ENCODE data around the gene WIPF2. TPM values are rescaled to one million over a fixed set of nuclear protein-coding genes. Genes with fewer than 3 reads are reported as not detected.

The WIPF2 gene
- total and polyA plus RNA-seq, 2 donors (not counting 3 experiments of a cell fraction or from before 2014, with no cell fraction given): 8.4 to 30.4 TPM

- FAIRE-seq (no peak), DNase-seq (ENCODE audit: low read depth, low spot score) (no peak)
- Histone ChIP-seq H3K4me3 (replicated peaks in 1 of 3; ENCODE audit: insufficient read depth in 1 of 3, low read depth in 1 of 3, low read length in 3 of 3) (no peak overlapping the region), H3K9me3 (replicated peaks; ENCODE audit: control insufficient read depth, insufficient read depth, low read length) (no peaks in the 10 kb centered on the region), H3K4me2 (ENCODE audit: insufficient read depth, low read length) (no peak overlapping the region), H3K9ac (replicated peaks; ENCODE audit: extremely low read depth, insufficient read depth, low read length) (no peak overlapping the region), H4K20me1 (replicated peaks; ENCODE audit: control insufficient read depth, extremely low read depth, insufficient read depth, low read length) (no peaks in the 10 kb centered on the region), H3K36me3 (ENCODE audit: control insufficient read depth in 2 of 2, extremely low read depth in 1 of 2, insufficient read depth in 2 of 2, low read length in 2 of 2) (peaks cover 0 to 3% of the 10 kb centered on the region in 2 experiments), H3K79me2 (ENCODE audit: control insufficient read depth, insufficient read depth, low read length) (no peaks in the 10 kb centered on the region), H2AFZ (ENCODE audit: low read depth, low read length) (no peak overlapping the region), H3K27me3 (ENCODE audit: control insufficient read depth in 2 of 2, insufficient read depth in 2 of 2, low read length in 2 of 2) (no peaks in the 10 kb centered on the region), H3K27ac (ENCODE audit: insufficient read depth, low read depth, low read length) (no peak overlapping the region), H3K4me1 (ENCODE audit: control insufficient read depth, extremely low read depth, insufficient read depth, low read length) (peaks cover 4% of the 10 kb centered on the region), H3K9me1 (replicated peaks; ENCODE audit: control insufficient read depth, extremely low read depth, insufficient read depth, low read length) (no peaks in the 10 kb centered on the region)
- intact Hi-C loops (cut with micrococcal nuclease) (no loop called here), dilution Hi-C loops (cut with MboI; ENCODE audit: extremely low pct_ligation_motif_present, low sequenced_read_pairs) (no loop called here)
- TF ChIP-seq FOS (IDR thresholded peaks at IDR 0.05; ENCODE audit: borderline replicate concordance, insufficient read depth, low read length): no peak
- TF ChIP-seq POLR2AphosphoS5 (IDR thresholded peaks at IDR 0.05; ENCODE audit: insufficient read depth, low read depth, low read length): no peak
- TF ChIP-seq JUN (IDR thresholded peaks at IDR 0.05; ENCODE audit: borderline replicate concordance, insufficient read depth, insufficient read length, low read depth): no peak
- no peak for TF ChIP-seq MYC (IDR thresholded peaks at IDR 0.05; ENCODE audit: low read depth, low read length)
- no peak for TF ChIP-seq CTCF (IDR thresholded peaks at IDR 0.05; ENCODE audit: extremely low read depth in 1 of 2, insufficient read depth in 1 of 2, low read depth in 1 of 2, low read length in 2 of 2)
- TF ChIP-seq POLR2A (IDR thresholded peaks at IDR 0.05; ENCODE audit: low read depth, low read length): no peak
- TF ChIP-seq GATA2 (IDR thresholded peaks at IDR 0.05; ENCODE audit: insufficient read depth, insufficient read length, low read depth, low read length): no peak
- no peak for TF ChIP-seq EZH2 (IDR thresholded peaks at IDR 0.05; ENCODE audit: borderline replicate concordance, low read depth, low read length, severe bottlenecking)
- no peak for TF ChIP-seq MAX (IDR thresholded peaks at IDR 0.05; ENCODE audit: insufficient read depth, insufficient read length)
- ChIA-PET CTCF (interaction anchor here (1.4 to 3.9 kb wide), 5 partner anchors 9 to 118 kb away, joined by 5 to 41 read pairs (median 22); partner anchors contain the start of gene WIPF2), POLR2A (no interaction called here)
- BruUV-seq (replicated peaks): no TSS peak
These were observed 26.1 kb upstream of the WIPF2 start for GRCh38 chr17:40192961-40193360.

Data from endothelial cell of umbilical vein (primary cell).